HCT116 (cell line): Measurements from ENCODE around the gene P3H4. TPM values are rescaled to one million over a fixed set of nuclear protein-coding genes. Genes with fewer than 3 reads are reported as not detected.

Experiments used
- ATAC-seq: fragments of 200-7000 bp; cut with Tn5 transposase; 2 replicates; pipeline ENCODE4 v1.9.1; 2020; ENCODE audit warnings: mild to moderate bottlenecking, moderate library complexity
- BruUV-seq: library from RNA; stranded (reverse); fragments of 400-500 nt; replicated peaks from 2 replicates; lab custom pipeline; 2021; lab: Mats Ljungman, UMichigan
- CTCF ChIA-PET: fragments of 300-600 bp; sonication (Branson Sonifier 250); formaldehyde crosslinking; loops from one replicate; lab custom pipeline; 2021; ENCODE audit warnings: antibody characterized with exemption; lab: Charles Lee
- POLR2A ChIA-PET: fragments of 300-600, 350-600 bp; sonication (Branson Sonifier 250); formaldehyde crosslinking; loops from one replicate; lab custom pipeline; 2021; ENCODE audit warnings: antibody characterized with exemption; lab: Charles Lee
- RAD21 ChIA-PET, 2 experiments: fragments of 300-600 bp; sonication (Branson Sonifier 250); formaldehyde crosslinking; loops; one replicate each; lab custom pipeline; 2023; ENCODE audit warnings: low total read pairs in 2 of 2; ENCODE audit not compliant: uncharacterized antibody in 2 of 2, unreplicated experiment in 2 of 2, low non-redundant PET in 1 of 2; lab: Charles Lee
- DNase-seq: peaks from one replicate; pipeline ENCODE4 v3.0.0-alpha.2; 2010; ENCODE audit warnings: low read depth, low spot score
- H2AFZ ChIP-seq: fragments of 200-600 bp; shearing (Covaris generic), sonication (generic); 2 replicates; pipeline ENCODE4 v1.6.1; 2017; ENCODE audit warnings: low read depth, mixed run types, mixed read lengths, antibody characterized with exemption, low read length; ENCODE audit not compliant: poor library complexity, severe bottlenecking
- H3K27ac ChIP-seq: 2 replicates; pipeline ENCODE4 v1.5.1; 2012; ENCODE audit warnings: low read depth, low read length
- H3K27me3 ChIP-seq: fragments of 200-600 bp; sonication (generic); 2 replicates; pipeline ENCODE4 v1.6.1; 2016; ENCODE audit warnings: mixed run types, low read length, mixed read lengths; ENCODE audit not compliant: insufficient read depth
- H3K36me3 ChIP-seq, 2 experiments: fragments of 200-500 bp in 1 of 2; fragments of 200-600 bp in 1 of 2; sonication (Bioruptor generic) in 1 of 2; sonication (generic) in 1 of 2; 2 replicates each; pipeline versions ENCODE4 v1.5.1 to v1.6.1; 2014 to 2016; ENCODE audit warnings: low read length in 2 of 2, inconsistent platforms in 1 of 2, mixed read lengths in 1 of 2, mixed run types in 1 of 2; ENCODE audit not compliant: insufficient read depth in 2 of 2, control insufficient read depth in 1 of 2
- H3K4me1 ChIP-seq, 2 experiments: fragments of 200-600 bp in 1 of 2; sonication (generic) in 1 of 2; 2 replicates each; pipeline versions ENCODE4 v1.5.1 to v1.6.1; 2012 to 2017; ENCODE audit warnings: low read length in 2 of 2, inconsistent platforms in 1 of 2, mild to moderate bottlenecking in 1 of 2, mixed read lengths in 1 of 2, mixed run types in 1 of 2, moderate library complexity in 1 of 2; ENCODE audit not compliant: insufficient read depth in 2 of 2, control insufficient read depth in 1 of 2
- H3K4me2 ChIP-seq: fragments of 200-600 bp; sonication (generic); 2 replicates; pipeline ENCODE4 v1.6.1; 2017; ENCODE audit warnings: mixed run types, low read length, mixed read lengths
- H3K4me3 ChIP-seq, 2 experiments: fragments of 200-600 bp in 1 of 2; sonication (generic) in 1 of 2; replicated peaks in 1 of 2; 2 replicates each; pipeline ENCODE4 v1.5.1; 2011 to 2016; ENCODE audit warnings: low read length in 2 of 2, control low read depth in 1 of 2, low read depth in 1 of 2, mild to moderate bottlenecking in 1 of 2, mixed read lengths in 1 of 2, mixed run types in 1 of 2
- H3K79me2 ChIP-seq: fragments of 200-600 bp; sonication (generic); 2 replicates; pipeline ENCODE4 v1.6.1; 2017; ENCODE audit warnings: mild to moderate bottlenecking, mixed run types, low read length, moderate library complexity, mixed read lengths; ENCODE audit not compliant: insufficient read depth
- H3K9ac ChIP-seq: fragments of 200-600 bp; sonication (generic); 2 replicates; pipeline ENCODE4 v1.6.1; 2016; ENCODE audit warnings: low read length, mixed read lengths
- H3K9me2 ChIP-seq: fragments of 200-600 bp; sonication (generic), shearing (Covaris generic); 2 replicates; pipeline ENCODE4 v1.6.1; 2017; ENCODE audit warnings: mixed run types, mild to moderate bottlenecking, moderate library complexity; ENCODE audit not compliant: insufficient read depth
- H3K9me3 ChIP-seq, 2 experiments: fragments of 200-500 bp in 1 of 2; fragments of 200-600 bp in 1 of 2; sonication (Bioruptor generic) in 1 of 2; sonication (generic) in 1 of 2; 2 replicates each; pipeline ENCODE4 v1.6.1; 2014 to 2017; ENCODE audit warnings: low read length in 2 of 2, mixed read lengths in 2 of 2, inconsistent platforms in 1 of 2, low read depth in 1 of 2, mild to moderate bottlenecking in 1 of 2, mixed run types in 1 of 2, moderate library complexity in 1 of 2; ENCODE audit not compliant: control insufficient read depth in 1 of 2, insufficient read depth in 1 of 2
- H4K20me1 ChIP-seq: fragments of 200-600 bp; sonication (generic), shearing (Covaris generic); 2 replicates; pipeline ENCODE4 v1.6.1; 2017; ENCODE audit warnings: mixed run types, mild to moderate bottlenecking, moderate library complexity; ENCODE audit not compliant: insufficient read depth
- ATF3 ChIP-seq: IDR thresholded peaks from 2 replicates; pipeline ENCODE4 v1.6.1; 2012
- ELF1 ChIP-seq: IDR thresholded peaks from 2 replicates; pipeline ENCODE4 v1.6.1; 2012; ENCODE audit warnings: low read depth, borderline replicate concordance
- EZH2 ChIP-seq: fragments of 200-600 bp; sonication (generic); IDR thresholded peaks from 2 replicates; pipeline ENCODE4 v1.6.1; 2017; ENCODE audit warnings: antibody characterized with exemption, mixed run types
- EZH2phosphoT487 ChIP-seq: fragments of 200-600 bp; IDR thresholded peaks from 2 replicates; pipeline ENCODE4 v1.6.1; 2018; ENCODE audit warnings: antibody characterized with exemption, borderline replicate concordance
- FOSL1 ChIP-seq: IDR thresholded peaks from 2 replicates; pipeline ENCODE4 v1.6.1; 2012; ENCODE audit warnings: low read depth
- JUND ChIP-seq: IDR thresholded peaks from 2 replicates; pipeline ENCODE4 v1.6.1; 2012
- MAX ChIP-seq: IDR thresholded peaks from 2 replicates; pipeline ENCODE4 v1.6.1; 2012
- POLR2A ChIP-seq: IDR thresholded peaks from 2 replicates; pipeline ENCODE4 v1.7.0; 2011; ENCODE audit warnings: borderline replicate concordance; ENCODE audit not compliant: insufficient read depth, insufficient read length; ENCODE audit errors: extremely low read depth
- POLR2AphosphoS5 ChIP-seq: IDR thresholded peaks from 2 replicates; pipeline ENCODE4 v1.6.1; 2011; ENCODE audit warnings: mild to moderate bottlenecking, low read depth, low read length, moderate library complexity
- RAD21 ChIP-seq: IDR thresholded peaks from 2 replicates; pipeline ENCODE4 v1.6.1; 2012; ENCODE audit warnings: low read depth, mild to moderate bottlenecking
- SRF ChIP-seq: IDR thresholded peaks from 2 replicates; pipeline ENCODE4 v1.6.1; 2012; ENCODE audit warnings: low read depth
- YY1 ChIP-seq: IDR thresholded peaks from 2 replicates; pipeline ENCODE4 v1.6.1; 2011; ENCODE audit warnings: low read length, low read depth, moderate library complexity, mild to moderate bottlenecking; ENCODE audit not compliant: insufficient replicate concordance; ENCODE audit errors: extremely low read depth
- ZBTB33 ChIP-seq: IDR thresholded peaks from 2 replicates; pipeline ENCODE4 v1.6.1; 2011; ENCODE audit warnings: mild to moderate bottlenecking, low read length, moderate library complexity; ENCODE audit not compliant: insufficient replicate concordance; ENCODE audit errors: extremely low read depth
- ZFX ChIP-seq: fragments of 450-650 bp; IDR thresholded peaks from 2 replicates; pipeline ENCODE4 v1.6.1; 2017
- ZNF274 ChIP-seq: fragments of 200-500 bp; sonication (Bioruptor generic); IDR thresholded peaks from 2 replicates; pipeline ENCODE4 v1.6.1; 2014; ENCODE audit warnings: mild to moderate bottlenecking, low read depth, low read length, inconsistent platforms
- intact Hi-C: fragments of 100-400 bp; cut with micrococcal nuclease; formaldehyde crosslinking; loops from 2 replicates; pipeline ENCODE4 v1.10.0; 2022
- total RNA-seq: library from RNA; stranded (reverse); gene quantifications from one replicate; pipeline ENCODE4 v1.2.1, GENCODE V29; 2021; ENCODE audit not compliant: unreplicated experiment

The P3H4 gene
- total RNA-seq, 1 experiment from 2014 or later: 23.4 TPM

- peak within 1 kb of the TSS; percentile 76 for H2AFZ ChIP-seq
- H3K36me3 ChIP-seq: peaks cover 12 to 17% of the 10 kb centered on the region in 2 experiments; a peak in 2 of 4 replicates
- no peaks in the 10 kb centered on the region for H3K27me3 ChIP-seq
- H3K27ac ChIP-seq: peak within 1 kb of the TSS; percentile 74; the same call in 1 of the 2 replicates
- CTCF ChIA-PET: no interaction called here
- DNase-seq (peak; percentile 7), ATAC-seq (peak; percentile 89)
- H3K9me3 ChIP-seq: no peaks in the 10 kb centered on the region
- H3K79me2 ChIP-seq: peaks cover 22% of the 10 kb centered on the region
- no TSS peak for BruUV-seq
- no peaks in the 10 kb centered on the region for H4K20me1 ChIP-seq
- peak within 1 kb of the TSS; percentile 78 to 86 for H3K4me3 ChIP-seq
- H3K9me2 ChIP-seq: no peaks in the 10 kb centered on the region
- H3K9ac ChIP-seq: peak within 1 kb of the TSS; percentile 80
- RAD21 ChIA-PET: no interaction called here
- peaks cover 4 to 15% of the 10 kb centered on the region in 2 experiments; a peak in 3 of 4 replicates for H3K4me1 ChIP-seq
- H3K4me2 ChIP-seq: peak within 1 kb of the TSS; percentile 81
- TF ChIP-seq POLR2A: peak; percentile 68
- TF ChIP-seq EZH2: no peak
- peak; percentile 91 for TF ChIP-seq ZFX
- TF ChIP-seq EZH2phosphoT487: no peak
- TF ChIP-seq SRF: no peak
- no peak for TF ChIP-seq ZNF274
- TF ChIP-seq MAX: no peak
- TF ChIP-seq ELF1: no peak
- no peak for TF ChIP-seq ZBTB33
- TF ChIP-seq RAD21: no peak
- TF ChIP-seq YY1: peak; percentile 10
- no peak for TF ChIP-seq ATF3
- TF ChIP-seq POLR2AphosphoS5: peak; percentile 89
- no peak for TF ChIP-seq JUND
- no peak for TF ChIP-seq FOSL1
- intact Hi-C loops: no loop called here
- POLR2A ChIA-PET: no interaction called here
Measured at GRCh38 chr17:41835800-41836549, 24.2 kb upstream of the P3H4 start, which contains the start of gene NT5C3B. Gene NT5C3B (minus strand): TSS chr17:41836232. CDS start chr17:41836193, 39 bp downstream.
